COLO668 (cell line): ENCODE results near the gene NUP160.
"Not testable (repeated sequence)": the region's sequence is repeated elsewhere in the genome, so short reads cannot be mapped to it uniquely, and the experiment has no call there.

Experiments used
- DNase-seq: peaks from one replicate; lab custom pipeline; 2025; ENCODE audit not compliant: unreplicated experiment; lab: John Stamatoyannopoulos, UW

NUP160 gene

GRCh38 chr11:47791774-47792430, 56.2 kb downstream of the NUP160 start:
- DNase-seq: no peak

DNA sequence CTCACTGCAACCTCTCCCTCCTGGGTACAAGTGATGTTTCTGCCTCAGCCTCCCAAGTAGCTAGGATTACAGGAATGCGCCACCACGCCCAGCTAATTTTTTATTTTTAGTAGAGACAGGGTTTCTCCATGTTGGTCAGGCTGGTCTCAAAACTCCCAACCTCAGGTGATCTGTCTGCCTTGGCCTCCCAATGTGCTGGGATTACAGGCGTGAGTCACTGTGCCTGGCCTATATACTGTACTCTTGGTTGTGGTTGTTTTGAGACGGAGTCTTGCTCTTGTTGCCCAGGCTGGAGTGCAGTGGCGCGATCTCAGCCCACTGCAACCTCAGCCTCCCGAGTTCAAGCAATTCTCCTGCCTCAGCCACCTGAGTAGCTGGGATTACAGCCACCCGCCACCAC, 58.1 kb downstream of the NUP160 start:
- DNase-seq: not testable (repeated sequence)

DNA sequence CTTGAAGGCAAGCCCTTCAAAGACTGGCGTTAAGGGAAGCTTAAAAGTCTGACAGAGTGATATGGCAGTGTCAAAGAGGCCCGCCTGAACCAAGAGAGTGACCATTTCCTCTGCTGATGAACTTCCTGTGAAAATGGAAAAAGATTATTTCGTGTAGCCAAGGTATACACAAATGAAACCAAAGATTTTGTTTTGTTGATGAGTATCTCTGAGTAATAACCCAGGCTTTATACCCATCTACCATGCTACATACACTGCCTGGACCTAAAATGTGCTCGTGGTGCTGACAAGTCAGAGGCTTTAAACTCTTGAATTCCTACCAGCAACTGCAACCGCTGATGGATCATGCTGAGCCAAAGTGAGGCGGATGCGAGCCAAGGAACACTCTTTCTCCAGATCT, 60.0 kb downstream of the NUP160 start:
- DNase-seq: no peak

- no peak for DNase-seq
These were observed 61.8 kb downstream of the NUP160 start for GRCh38 chr11:47786373-47786772.

GRCh38 chr11:47784785-47785381, 63.3 kb downstream of the NUP160 start:
- no peak for DNase-seq

DNA sequence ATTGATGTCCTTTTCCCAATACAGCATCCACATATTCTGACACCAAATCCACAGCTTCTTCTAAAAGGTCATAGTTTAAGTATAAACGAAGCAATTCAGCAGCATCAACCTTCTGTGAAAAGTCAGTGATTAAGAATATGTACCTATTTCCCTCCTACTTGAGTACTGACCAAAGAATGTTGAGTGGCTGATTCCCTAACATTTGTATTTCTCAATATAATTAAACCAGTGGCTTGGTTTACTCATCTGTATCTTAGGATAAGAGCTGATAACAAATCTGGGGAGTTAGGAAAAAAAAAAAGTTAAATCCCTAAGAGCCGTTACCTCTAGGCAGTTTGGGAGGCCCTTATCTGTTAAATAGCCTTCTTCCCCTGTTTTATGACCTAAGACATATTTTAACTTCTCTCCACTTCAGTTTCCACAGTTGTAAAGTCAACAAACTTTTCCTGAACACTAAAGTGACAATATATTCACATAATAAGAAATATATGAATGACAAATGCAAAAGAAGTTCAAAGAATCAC, 65.0 kb downstream of the NUP160 start:
- DNase-seq: no peak

DNA sequence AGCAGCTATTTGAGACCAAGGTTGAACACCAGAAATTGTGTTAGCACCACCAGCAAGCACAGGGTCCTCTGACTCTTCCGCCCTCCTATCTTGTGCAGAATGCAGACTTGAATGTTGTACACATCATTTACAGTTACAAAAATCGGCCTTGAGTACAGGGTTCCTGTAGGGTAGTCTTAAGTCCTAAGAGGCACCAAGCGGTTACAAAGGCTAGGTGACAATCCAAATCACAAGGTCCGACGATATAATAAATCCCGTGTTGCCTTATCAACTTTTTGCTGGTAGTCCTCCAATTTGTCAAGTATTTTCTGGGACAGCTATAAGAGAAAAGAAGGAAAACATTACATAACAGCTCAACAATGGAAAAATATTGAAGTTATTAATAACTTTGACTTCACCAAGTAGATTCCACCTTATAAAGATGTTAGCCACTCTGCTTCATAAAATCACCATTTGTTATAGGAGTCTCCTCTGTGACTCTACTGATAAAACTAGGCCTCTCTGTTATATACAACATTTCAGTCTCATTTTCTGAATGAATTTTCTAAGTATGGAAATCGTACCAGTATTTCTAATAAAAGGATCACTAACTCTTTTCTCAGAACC, 69.2 kb downstream of the NUP160 start:
- DNase-seq: no peak

DNA sequence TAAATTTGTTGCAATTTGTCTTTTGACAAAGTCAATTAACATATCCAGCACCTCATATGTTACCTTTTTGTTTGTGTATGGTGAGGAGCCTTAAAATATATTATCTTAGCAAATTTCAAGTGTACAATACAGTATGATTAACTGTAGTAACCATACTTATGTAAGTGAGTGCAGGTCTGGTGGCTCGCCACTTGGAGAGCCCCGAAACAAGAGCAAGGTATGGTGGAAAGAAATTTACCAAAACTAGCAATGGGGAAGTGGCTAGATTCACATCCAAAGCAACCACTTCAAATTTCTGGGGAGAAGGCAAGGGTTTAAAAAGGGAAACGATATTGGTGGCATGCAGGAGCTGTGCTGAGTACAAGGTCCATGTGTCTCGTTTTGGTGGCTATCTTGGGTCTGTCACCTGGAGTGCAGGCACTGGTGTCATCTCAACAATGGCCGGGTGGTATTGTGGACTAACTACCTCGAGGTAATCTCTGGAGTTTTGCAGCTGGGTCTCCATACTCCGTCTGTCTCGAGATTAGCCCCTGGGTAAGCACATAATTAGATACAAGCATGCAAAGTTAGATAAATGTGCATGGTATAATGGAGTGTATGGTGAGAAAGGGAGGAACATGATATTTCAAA, 72.8 kb downstream of the NUP160 start:
- DNase-seq: no peak

DNA sequence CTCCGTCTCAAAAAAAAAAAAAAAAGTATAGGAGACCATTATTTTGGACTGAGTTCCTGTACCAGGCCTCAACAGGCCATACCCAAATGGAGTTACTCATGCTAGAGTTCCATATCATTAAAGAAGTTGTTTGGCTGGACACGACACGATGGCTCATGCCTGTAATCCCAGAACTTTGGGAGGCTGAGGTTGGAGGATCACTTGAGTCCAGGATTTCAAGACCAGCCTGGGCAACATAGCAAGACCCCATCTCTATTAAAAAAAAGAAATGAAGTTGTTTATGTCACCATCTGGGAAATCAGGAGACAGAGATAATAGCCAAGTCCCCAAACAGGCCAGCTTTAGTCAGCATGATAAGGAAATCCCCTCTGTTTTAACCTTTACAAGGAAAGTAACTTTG, 74.3 kb downstream of the NUP160 start:
- no peak for DNase-seq

- not testable (repeated sequence) for DNase-seq
These were observed 78.6 kb downstream of the NUP160 start for GRCh38 chr11:47769556-47769955.

DNA sequence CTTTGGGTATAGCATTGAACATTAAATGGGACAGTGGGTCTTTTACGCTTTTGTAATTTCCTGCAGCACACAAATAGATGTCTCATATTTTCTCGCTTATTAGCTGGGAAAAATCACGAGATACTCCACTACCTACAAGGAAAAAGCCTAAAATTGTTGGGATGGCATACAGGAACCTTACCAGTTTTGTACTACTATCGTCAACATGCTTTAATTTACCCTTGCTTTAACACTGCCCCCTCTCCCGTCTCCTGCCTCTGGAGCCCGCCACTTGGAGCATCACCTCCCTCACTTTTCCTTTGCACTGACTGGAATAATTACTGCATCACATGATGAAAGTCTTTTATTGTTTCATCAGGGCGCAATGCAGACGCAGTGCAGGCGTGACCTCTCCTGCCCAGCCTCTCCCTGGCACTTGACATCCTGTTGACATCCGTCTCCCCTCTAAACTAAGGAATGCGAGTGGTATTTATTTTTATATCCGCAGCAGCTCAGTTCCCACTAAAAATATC, 80.0 kb downstream of the NUP160 start:
- DNase-seq: peak; percentile 80

- peak; percentile 68 for DNase-seq
These were observed 81.5 kb downstream of the NUP160 start for GRCh38 chr11:47766509-47767227.

- no peak for DNase-seq
These were observed 83.1 kb downstream of the NUP160 start for GRCh38 chr11:47765086-47765485.

DNA sequence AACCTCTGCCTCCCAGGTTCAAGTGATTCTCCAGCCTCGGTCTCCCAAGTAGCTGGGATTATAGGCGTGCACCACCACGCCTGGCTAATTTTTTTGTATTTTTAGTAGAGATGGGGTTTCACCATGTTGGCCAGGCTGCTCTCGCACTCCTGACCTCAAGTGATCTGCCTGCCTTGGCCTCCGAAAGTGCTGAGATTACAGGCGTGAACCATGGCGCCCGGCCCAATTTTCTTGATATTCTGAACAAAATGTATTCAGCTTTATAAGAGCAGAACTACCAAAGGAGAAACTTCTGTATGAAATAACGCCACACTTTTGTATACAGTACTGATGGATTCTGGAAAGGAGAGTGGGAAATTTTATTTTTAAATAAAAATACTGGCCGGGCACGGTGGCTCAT, 88.9 kb downstream of the NUP160 start:
- not testable (repeated sequence) for DNase-seq

DNA sequence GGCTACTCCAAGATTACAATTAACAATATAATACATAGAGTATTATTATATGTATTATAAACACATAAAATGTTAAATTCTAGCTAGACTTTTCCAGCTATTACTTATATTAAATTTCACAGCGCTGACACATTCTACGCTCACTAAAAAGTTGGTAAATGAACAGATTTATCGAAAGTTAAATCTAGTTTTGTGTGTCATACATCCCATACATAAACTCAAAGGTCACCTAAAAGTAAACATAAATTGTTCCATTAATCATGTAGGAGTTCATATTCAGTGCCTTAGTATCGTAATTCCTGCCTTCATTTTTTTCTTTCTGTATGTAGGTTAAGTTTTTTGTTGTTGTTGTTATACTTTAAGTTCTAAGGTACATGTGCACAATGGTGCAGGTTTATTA, 91.9 kb downstream of the NUP160 start:
- no peak for DNase-seq

DNA sequence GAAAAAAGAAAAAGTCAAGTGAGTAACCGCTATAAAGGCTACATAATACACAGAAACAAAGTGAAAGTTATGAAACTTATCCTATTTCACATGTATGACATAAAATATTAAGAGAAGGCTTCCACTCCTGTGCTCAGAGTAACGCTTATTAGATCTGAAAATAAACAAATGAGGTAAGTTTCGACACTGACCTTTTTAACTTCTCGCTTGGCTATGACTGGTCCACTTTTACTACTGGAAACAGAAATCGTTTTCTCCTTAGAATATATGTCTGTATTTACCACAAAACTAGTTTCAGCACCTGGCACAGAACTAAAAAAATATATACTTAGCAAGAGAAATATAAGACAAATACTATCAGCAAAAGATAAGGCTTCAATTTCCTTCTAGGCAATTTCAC, 97.4 kb downstream of the NUP160 start:
- no peak for DNase-seq

DNA sequence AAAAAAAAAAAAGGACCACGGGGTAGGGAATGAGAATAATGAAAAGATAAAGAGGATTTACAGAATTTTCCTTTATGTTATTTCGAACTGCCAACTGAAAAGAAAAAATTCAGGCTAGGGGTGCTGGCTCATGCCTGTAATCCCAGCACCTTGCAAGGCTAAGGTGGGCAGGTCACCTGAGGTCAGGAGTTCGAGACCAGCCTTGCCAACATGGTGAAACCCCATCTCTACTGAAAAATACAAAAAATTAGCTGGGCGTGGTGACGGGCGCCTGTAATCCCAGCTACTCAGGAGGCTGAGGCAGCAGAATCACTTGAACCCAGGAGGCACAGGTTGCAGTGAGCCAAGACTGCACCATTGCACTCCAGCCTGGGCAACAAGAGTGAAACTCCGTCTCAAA, 105.7 kb downstream of the NUP160 start:
- not testable (repeated sequence) for DNase-seq

DNA sequence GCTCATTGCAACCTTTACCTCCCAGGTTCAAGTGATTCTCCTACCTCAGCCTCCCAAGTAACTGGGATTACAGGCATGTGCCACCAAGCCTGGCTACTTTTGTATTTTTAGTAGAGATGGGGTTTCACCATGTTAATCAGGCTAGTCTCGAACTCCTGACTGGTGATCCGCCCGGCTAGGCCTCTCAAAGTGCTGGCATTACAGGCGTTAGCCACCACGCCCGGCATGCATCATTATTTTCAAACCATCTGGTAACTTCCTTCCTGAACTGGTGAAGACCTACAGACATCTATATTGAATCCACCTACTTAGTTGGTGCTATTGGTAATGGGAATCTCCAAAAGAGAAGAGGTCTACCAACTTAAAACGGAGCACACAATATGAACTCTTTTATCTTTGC, 110.3 kb downstream of the NUP160 start:
- not testable (repeated sequence) for DNase-seq

GRCh38 chr11:47732271-47732670, 115.9 kb downstream of the NUP160 start:
- no peak for DNase-seq

DNA sequence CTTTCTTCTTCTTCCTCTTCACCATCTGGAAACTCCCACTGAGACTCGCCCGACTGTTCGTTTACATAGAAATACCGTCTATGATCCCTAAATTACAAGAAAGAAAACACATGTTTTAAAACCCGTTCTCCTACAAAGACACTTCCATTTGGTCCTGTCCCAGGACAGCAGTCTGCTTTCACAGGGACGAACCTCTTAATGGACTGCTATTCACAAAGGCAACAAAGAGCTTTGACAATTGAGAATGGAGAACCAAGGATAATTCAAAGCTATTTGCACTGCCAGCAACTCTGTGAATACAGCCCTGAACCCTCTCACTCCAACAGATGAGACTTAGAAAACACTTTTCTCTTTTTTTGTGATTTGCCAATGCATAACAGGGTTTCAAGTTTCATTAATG, 116.7 kb downstream of the NUP160 start:
- DNase-seq: no peak
